LNCaP clone FGC (cell line): Measurements from ENCODE around the gene RGS13.

Experiments used
- DNase-seq: peaks from one replicate; pipeline ENCODE4 v3.0.0-alpha.2; 2011; ENCODE audit warnings: low read depth
- H3K4me3 ChIP-seq: 2 replicates; pipeline ENCODE4 v1.5.1; 2011; ENCODE audit warnings: mild to moderate bottlenecking, low read depth, low read length, control low read depth
- CTCF ChIP-seq: IDR thresholded peaks from 2 replicates; pipeline ENCODE4 v1.5.1; 2012; ENCODE audit warnings: mild to moderate bottlenecking; ENCODE audit not compliant: control insufficient read depth, insufficient read depth; ENCODE audit errors: extremely low read depth

Gene RGS13

GRCh38 chr1:192635939-192636338, at the start of gene RGS13:
TSS of gene RGS13 (plus strand) at chr1:192636147. CDS start at chr1:192644335, 8,188 bp downstream.
- H3K4me3 ChIP-seq = no peak within 1 kb of the TSS
- TF ChIP-seq CTCF = no peak
- DNase-seq = no peak

GRCh38 chr1:192587386-192588266, 48.3 kb upstream of the RGS13 start:
- no peak for TF ChIP-seq CTCF
- DNase-seq = no peak
- no peak overlapping the region for H3K4me3 ChIP-seq

- TF ChIP-seq CTCF = no peak
- H3K4me3 ChIP-seq = no peak overlapping the region
- no peak for DNase-seq
Observed at GRCh38 chr1:192588546-192588945, 47.4 kb upstream of the RGS13 start.

- TF ChIP-seq CTCF = no peak
- no peak overlapping the region for H3K4me3 ChIP-seq
- DNase-seq = no peak
Observed at GRCh38 chr1:192589813-192590212, 46.1 kb upstream of the RGS13 start.

- TF ChIP-seq CTCF = no peak
- H3K4me3 ChIP-seq = no peak overlapping the region
- DNase-seq = no peak
Observed at GRCh38 chr1:192592517-192592916, 43.4 kb upstream of the RGS13 start.

GRCh38 chr1:192592981-192593708, 42.8 kb upstream of the RGS13 start:
- no peak overlapping the region for H3K4me3 ChIP-seq
- no peak for TF ChIP-seq CTCF
- no peak for DNase-seq
